ENCODE results near the gene SPOCD1.
A peak's percentile ranks its signal among the peaks of the same experiment; 100 is the strongest.

The SPOCD1 gene

DNA sequence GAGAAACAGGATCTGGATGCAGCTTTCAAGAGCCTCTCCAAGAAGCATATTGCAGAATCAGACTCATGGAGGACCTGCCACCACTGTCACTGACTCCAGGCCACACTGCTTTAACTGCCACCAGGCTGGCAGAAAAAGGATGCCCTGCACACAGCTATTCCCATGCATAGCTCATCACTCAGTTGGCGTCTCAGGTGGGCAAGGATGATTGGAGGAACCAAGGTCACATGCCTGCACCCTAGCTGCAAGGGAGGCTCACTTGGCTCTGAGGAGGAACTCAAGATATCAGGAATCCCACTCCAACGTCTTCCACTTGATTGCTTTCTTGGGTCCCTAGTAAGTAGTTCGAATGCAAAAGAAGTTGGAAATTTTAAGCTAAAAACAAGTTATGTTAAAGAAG lies 19.6 kb upstream of the SPOCD1 start:
- no peak overlapping the region for H4K12ac ChIP-seq (ENCODE audit: low read depth, low read length)
- no peak overlapping the region for H4K91ac ChIP-seq (ENCODE audit: low read depth, low read length)
- no peak overlapping the region for H3K14ac ChIP-seq (ENCODE audit: low read length)
- no peaks in the 10 kb centered on the region for H3K4me1 ChIP-seq (ENCODE audit: control insufficient read depth in 1 of 2, insufficient read depth in 2 of 2, low read length in 2 of 2)
- no peak overlapping the region for H2AK5ac ChIP-seq (ENCODE audit: low read length)
- no peak overlapping the region for H2BK120ac ChIP-seq (ENCODE audit: insufficient read depth, low read length, poor library complexity)
- no peaks in the 10 kb centered on the region for H3K9me3 ChIP-seq (ENCODE audit: insufficient read depth, low read depth, low read length)
- no peaks in the 10 kb centered on the region for H3K79me1 ChIP-seq (ENCODE audit: low read length)
- no peaks in the 10 kb centered on the region for H3K27me3 ChIP-seq (ENCODE audit: insufficient read depth, low read length)
- no CpG with 5 or more reads among the region's 3 CpGs for WGBS (ENCODE audit: extremely low coverage, insufficient coverage, insufficient read length)
- no peak overlapping the region for H3K27ac ChIP-seq (ENCODE audit: low read depth, low read length)
- no peak overlapping the region for H3K9ac ChIP-seq (ENCODE audit: low read length)
- H2BK5ac ChIP-seq (ENCODE audit: low read depth, low read length, poor library complexity) = no peak overlapping the region
- no peak overlapping the region for H4K8ac ChIP-seq (ENCODE audit: low read depth, low read length)
- H3K4me2 ChIP-seq (ENCODE audit: low read length) = no peak overlapping the region
- H3K79me2 ChIP-seq (ENCODE audit: control insufficient read depth, insufficient read depth, low read length, poor library complexity) = no peaks in the 10 kb centered on the region
- H3K18ac ChIP-seq (ENCODE audit: low read length) = no peak overlapping the region
- no peak overlapping the region for H2BK12ac ChIP-seq (ENCODE audit: low read length)
- H3K4ac ChIP-seq (ENCODE audit: low read depth, low read length) = no peak overlapping the region
- no peak overlapping the region for H3K23ac ChIP-seq (ENCODE audit: low read length)
- H3K36me3 ChIP-seq (ENCODE audit: control insufficient read depth in 1 of 2, insufficient read depth in 2 of 2, low read length in 2 of 2) = no peaks in the 10 kb centered on the region
- H2AFZ ChIP-seq (ENCODE audit: insufficient read depth, low read length, poor library complexity) = no peak overlapping the region
- no peak for DNase-seq
- no peak overlapping the region for H3K4me3 ChIP-seq (ENCODE audit: low read depth, low read length)

DNA sequence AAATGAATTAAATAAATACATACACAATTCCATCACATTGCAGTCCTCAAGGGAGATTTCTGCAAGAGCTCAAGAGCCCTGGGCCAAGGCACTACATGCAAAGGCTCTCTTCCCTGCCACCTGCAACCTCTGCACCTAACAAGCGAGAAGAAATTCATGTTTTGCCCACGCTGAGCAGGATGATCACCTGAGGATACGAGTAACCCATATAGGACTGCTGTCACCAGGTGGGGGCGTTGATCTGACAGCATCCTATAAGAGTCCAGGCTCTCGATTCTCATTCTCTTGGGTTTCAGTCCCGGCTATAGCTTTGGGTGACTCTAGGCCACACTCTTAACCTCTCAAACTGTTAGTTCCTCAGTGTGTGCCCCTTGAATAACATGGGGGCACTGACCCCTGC lies 18.7 kb upstream of the SPOCD1 start:
- Histone ChIP-seq H3K9ac (ENCODE audit: low read length) (no peak overlapping the region), H3K23ac (ENCODE audit: low read length) (no peak overlapping the region), H3K9me3 (ENCODE audit: insufficient read depth, low read depth, low read length) (no peaks in the 10 kb centered on the region), H2AFZ (ENCODE audit: insufficient read depth, low read length, poor library complexity) (no peak overlapping the region), H3K4me3 (ENCODE audit: low read depth, low read length) (no peak overlapping the region), H3K79me2 (ENCODE audit: control insufficient read depth, insufficient read depth, low read length, poor library complexity) (no peaks in the 10 kb centered on the region), H3K14ac (ENCODE audit: low read length) (no peak overlapping the region), H2BK5ac (ENCODE audit: low read depth, low read length, poor library complexity) (no peak overlapping the region), H4K12ac (ENCODE audit: low read depth, low read length) (no peak overlapping the region), H4K8ac (ENCODE audit: low read depth, low read length) (no peak overlapping the region), H2BK12ac (ENCODE audit: low read length) (no peak overlapping the region), H4K91ac (ENCODE audit: low read depth, low read length) (no peak overlapping the region), H3K27me3 (ENCODE audit: insufficient read depth, low read length) (no peaks in the 10 kb centered on the region), H3K27ac (ENCODE audit: low read depth, low read length) (no peak overlapping the region), H2AK5ac (ENCODE audit: low read length) (no peak overlapping the region), H3K79me1 (ENCODE audit: low read length) (no peaks in the 10 kb centered on the region), H3K18ac (ENCODE audit: low read length) (no peak overlapping the region), H3K4me2 (ENCODE audit: low read length) (no peak overlapping the region), H3K4ac (ENCODE audit: low read depth, low read length) (no peak overlapping the region), H3K36me3 (ENCODE audit: control insufficient read depth in 1 of 2, insufficient read depth in 2 of 2, low read length in 2 of 2) (no peaks in the 10 kb centered on the region), H3K4me1 (ENCODE audit: control insufficient read depth in 1 of 2, insufficient read depth in 2 of 2, low read length in 2 of 2) (no peaks in the 10 kb centered on the region), H2BK120ac (ENCODE audit: insufficient read depth, low read length, poor library complexity) (no peak overlapping the region)
- peak in 1 of 2 donors; percentile 9 for DNase-seq
- no CpG with 5 or more reads among the region's 6 CpGs for WGBS (ENCODE audit: extremely low coverage, insufficient coverage, insufficient read length)

DNA sequence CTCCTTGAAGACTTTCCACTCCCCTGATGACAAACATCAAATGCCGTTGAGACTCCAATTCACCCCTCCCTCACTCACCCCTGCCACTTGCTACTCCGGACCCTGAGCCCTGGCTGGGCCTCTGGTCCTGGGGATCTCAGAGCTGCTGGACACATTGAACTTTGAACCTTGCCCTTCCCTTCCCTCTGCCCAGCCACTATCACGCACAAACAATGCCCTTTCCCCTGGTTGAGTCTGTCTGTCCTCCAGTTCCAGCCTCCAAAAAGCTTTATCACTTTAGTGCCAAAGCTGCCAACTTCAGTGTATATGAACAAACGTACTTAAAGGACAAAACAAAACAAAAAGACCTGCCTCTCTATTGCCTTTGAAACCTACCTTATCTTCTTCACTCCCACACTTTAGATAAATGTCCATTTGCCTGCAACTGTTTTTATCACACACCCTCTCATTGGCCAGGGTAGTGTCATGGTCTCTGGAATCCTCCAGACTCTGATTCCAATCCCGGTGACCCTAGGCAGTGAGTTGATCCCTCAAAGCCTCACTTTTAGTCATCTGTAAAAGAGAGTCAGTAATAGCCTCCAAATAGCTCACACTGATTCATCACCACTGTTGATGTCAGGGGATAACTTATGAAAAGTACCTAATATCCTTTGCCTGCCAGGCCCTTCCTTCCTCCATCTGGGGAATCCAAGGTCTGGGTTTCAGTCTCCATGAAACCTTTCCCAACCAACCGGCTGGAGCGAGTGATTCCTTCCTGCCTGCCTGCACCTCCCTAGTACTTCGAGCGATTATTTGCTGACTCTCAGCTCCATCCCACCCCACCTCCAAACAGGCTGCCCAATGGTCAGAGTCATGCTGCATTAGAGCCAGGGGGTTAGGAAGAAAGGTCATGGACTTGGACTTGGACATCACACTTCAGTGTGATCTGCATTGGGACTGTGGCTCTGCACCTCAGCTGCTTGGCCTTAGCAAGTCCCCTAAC lies 15.9 kb upstream of the SPOCD1 start:
- H3K4ac ChIP-seq (ENCODE audit: low read depth, low read length) = no peak overlapping the region
- no peaks in the 10 kb centered on the region for H3K27me3 ChIP-seq (ENCODE audit: insufficient read depth, low read length)
- H3K9ac ChIP-seq (ENCODE audit: low read length) = no peak overlapping the region
- H3K4me1 ChIP-seq (ENCODE audit: control insufficient read depth in 1 of 2, insufficient read depth in 2 of 2, low read length in 2 of 2) = no peaks in the 10 kb centered on the region
- no peak overlapping the region for H3K4me2 ChIP-seq (ENCODE audit: low read length)
- no peak overlapping the region for H3K14ac ChIP-seq (ENCODE audit: low read length)
- H3K79me2 ChIP-seq (ENCODE audit: control insufficient read depth, insufficient read depth, low read length, poor library complexity) = no peaks in the 10 kb centered on the region
- no peak overlapping the region for H2BK12ac ChIP-seq (ENCODE audit: low read length)
- H4K91ac ChIP-seq (ENCODE audit: low read depth, low read length) = no peak overlapping the region
- H2AFZ ChIP-seq (ENCODE audit: insufficient read depth, low read length, poor library complexity) = no peak overlapping the region
- no peak overlapping the region for H2BK5ac ChIP-seq (ENCODE audit: low read depth, low read length, poor library complexity)
- no peak overlapping the region for H3K18ac ChIP-seq (ENCODE audit: low read length)
- H4K8ac ChIP-seq (ENCODE audit: low read depth, low read length) = no peak overlapping the region
- no peak overlapping the region for H2AK5ac ChIP-seq (ENCODE audit: low read length)
- peaks cover 4% of the 10 kb centered on the region for H3K9me3 ChIP-seq (ENCODE audit: insufficient read depth, low read depth, low read length)
- H3K27ac ChIP-seq (ENCODE audit: low read depth, low read length) = no peak overlapping the region
- WGBS (ENCODE audit: extremely low coverage, insufficient coverage, insufficient read length) = no CpG with 5 or more reads among the region's 9 CpGs
- no peak for DNase-seq
- H4K12ac ChIP-seq (ENCODE audit: low read depth, low read length) = no peak overlapping the region
- no peaks in the 10 kb centered on the region for H3K36me3 ChIP-seq (ENCODE audit: control insufficient read depth in 1 of 2, insufficient read depth in 2 of 2, low read length in 2 of 2)
- H3K4me3 ChIP-seq (ENCODE audit: low read depth, low read length) = no peak overlapping the region
- no peaks in the 10 kb centered on the region for H3K79me1 ChIP-seq (ENCODE audit: low read length)
- H3K23ac ChIP-seq (ENCODE audit: low read length) = no peak overlapping the region
- no peak overlapping the region for H2BK120ac ChIP-seq (ENCODE audit: insufficient read depth, low read length, poor library complexity)

DNA sequence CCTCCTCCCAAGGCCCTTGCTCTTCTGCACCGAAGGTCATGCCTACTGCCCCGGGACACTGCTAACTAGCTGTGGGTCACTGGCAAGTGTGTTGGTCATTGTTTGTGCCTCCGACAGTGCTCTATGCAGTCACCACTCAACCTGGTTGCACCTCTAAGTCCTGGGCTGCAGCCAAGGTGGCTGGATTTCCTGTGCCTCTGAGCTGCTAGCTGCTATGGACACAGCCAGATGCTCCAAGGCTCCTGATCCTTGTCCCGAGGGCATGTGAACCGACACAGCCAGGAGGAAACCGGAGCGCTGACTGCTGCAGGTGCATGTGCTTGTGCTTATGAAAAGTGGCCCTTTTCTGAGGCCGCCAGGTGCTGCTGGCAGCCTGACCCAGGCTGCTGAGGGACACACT lies 14.7 kb upstream of the SPOCD1 start:
- Histone ChIP-seq H3K79me2 (ENCODE audit: control insufficient read depth, insufficient read depth, low read length, poor library complexity) (no peaks in the 10 kb centered on the region), H3K4me3 (ENCODE audit: low read depth, low read length) (no peak overlapping the region), H2BK12ac (ENCODE audit: low read length) (no peak overlapping the region), H2BK120ac (ENCODE audit: insufficient read depth, low read length, poor library complexity) (no peak overlapping the region), H2AFZ (ENCODE audit: insufficient read depth, low read length, poor library complexity) (no peak overlapping the region), H4K91ac (ENCODE audit: low read depth, low read length) (no peak overlapping the region), H3K9ac (ENCODE audit: low read length) (no peak overlapping the region), H4K8ac (ENCODE audit: low read depth, low read length) (no peak overlapping the region), H3K4me2 (ENCODE audit: low read length) (no peak overlapping the region), H3K18ac (ENCODE audit: low read length) (no peak overlapping the region), H4K12ac (ENCODE audit: low read depth, low read length) (no peak overlapping the region), H2AK5ac (ENCODE audit: low read length) (no peak overlapping the region), H3K4ac (ENCODE audit: low read depth, low read length) (no peak overlapping the region), H3K14ac (ENCODE audit: low read length) (no peak overlapping the region), H3K36me3 (ENCODE audit: control insufficient read depth in 1 of 2, insufficient read depth in 2 of 2, low read length in 2 of 2) (no peaks in the 10 kb centered on the region), H3K27me3 (ENCODE audit: insufficient read depth, low read length) (no peaks in the 10 kb centered on the region), H2BK5ac (ENCODE audit: low read depth, low read length, poor library complexity) (no peak overlapping the region), H3K79me1 (ENCODE audit: low read length) (no peaks in the 10 kb centered on the region), H3K9me3 (ENCODE audit: insufficient read depth, low read depth, low read length) (peaks cover 4% of the 10 kb centered on the region), H3K4me1 (ENCODE audit: control insufficient read depth in 1 of 2, insufficient read depth in 2 of 2, low read length in 2 of 2) (no peaks in the 10 kb centered on the region), H3K27ac (ENCODE audit: low read depth, low read length) (no peak overlapping the region), H3K23ac (ENCODE audit: low read length) (no peak overlapping the region)
- no peak for DNase-seq
- WGBS (ENCODE audit: extremely low coverage, insufficient coverage, insufficient read length) = no CpG with 5 or more reads among the region's 8 CpGs

Measured in trophoblast cell (in vitro differentiated cells and primary cell).